GM21360 (cell line): ENCODE results near the gene SERPINH1.
A peak's percentile ranks its signal among the peaks of the same experiment; 100 is the strongest.

ENCODE experiments used
- ATAC-seq: cut with Tn5 transposase; IDR thresholded peaks from one replicate; pipeline ENCODE4 v1.9.1; 2021; ENCODE audit warnings: mild to moderate bottlenecking, moderate library complexity; ENCODE audit not compliant: unreplicated experiment

Gene SERPINH1

DNA sequence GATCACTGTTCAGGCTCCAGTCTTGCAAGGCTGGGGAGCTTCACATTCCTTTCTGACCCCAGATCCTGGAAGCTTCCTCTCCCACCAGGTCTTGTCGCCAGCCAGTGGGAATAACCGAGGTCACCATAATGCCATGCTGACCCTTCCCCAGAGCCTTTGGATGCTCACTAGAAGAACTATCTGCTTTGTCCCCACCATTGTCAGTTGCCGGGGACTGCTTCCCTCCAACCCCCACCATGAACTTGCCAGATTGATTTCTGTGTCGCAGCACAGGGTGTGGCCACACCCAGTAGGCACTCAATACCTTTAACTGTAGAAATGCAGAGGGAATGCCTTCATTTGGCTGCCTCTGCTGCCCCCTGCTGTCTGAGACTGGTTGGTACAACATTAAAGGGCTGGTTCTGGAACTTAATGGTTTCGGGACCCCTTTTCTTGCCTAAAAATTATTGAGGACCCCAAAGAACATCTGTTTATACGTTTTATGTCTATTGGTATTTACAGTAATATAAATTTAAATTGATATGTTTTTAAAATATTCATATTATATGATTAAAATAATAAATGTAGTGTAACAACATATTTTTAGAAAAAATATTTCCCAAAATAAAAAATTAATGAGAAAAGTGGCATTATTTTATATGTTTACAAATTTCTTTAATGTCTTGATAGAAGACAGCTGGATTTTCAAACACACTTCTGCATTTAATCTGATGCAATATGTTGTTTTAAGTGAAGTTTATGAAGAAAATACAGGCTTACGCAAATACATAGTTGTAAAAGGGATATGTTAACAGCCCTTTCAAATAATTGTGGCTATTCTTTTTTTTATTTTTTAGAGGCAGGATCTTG is 29.6 kb upstream of the SERPINH1 start:
- ATAC-seq, result peak; percentile 45

DNA sequence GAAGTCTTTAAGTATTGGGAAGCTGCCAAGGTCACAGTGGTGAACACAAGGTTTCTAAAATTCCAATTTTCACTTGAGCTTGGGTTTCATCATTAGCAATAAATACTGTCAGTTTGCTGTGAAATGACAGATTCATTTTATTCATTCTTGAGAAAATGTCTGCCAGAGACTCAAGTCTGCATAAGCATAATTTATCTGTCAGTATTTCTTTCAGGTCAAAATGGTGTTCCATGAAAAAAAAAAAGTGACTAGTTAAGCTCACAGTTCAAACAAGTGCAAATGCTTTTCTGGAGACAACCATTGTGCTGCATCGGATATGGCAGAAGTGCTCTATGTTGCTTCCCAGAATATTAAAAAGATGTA is 28.2 kb upstream of the SERPINH1 start:
- ATAC-seq, result no peak

- no peak for ATAC-seq
Observed at GRCh38 chr11:75534259-75535069, 27.6 kb upstream of the SERPINH1 start.

DNA sequence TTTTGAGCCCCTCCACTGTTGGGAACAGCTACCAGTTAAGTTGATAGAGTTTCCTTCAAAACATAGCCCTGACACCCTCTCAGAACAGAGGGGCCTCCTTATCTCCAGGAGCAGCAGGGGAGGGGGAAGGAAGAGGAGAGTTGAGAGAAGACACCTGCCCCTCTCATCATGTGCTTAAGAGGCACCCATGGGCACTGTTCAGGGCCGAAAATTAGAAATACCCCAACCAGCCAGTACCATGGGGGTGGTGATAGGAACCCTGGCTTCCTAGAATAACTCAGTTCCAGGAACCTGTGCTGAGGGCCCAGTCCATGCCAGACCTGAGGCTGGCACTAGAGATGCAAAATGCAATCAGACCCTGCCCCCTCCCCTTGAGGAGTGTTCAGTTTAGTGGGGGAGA is 27.0 kb upstream of the SERPINH1 start:
- no peak for ATAC-seq

DNA sequence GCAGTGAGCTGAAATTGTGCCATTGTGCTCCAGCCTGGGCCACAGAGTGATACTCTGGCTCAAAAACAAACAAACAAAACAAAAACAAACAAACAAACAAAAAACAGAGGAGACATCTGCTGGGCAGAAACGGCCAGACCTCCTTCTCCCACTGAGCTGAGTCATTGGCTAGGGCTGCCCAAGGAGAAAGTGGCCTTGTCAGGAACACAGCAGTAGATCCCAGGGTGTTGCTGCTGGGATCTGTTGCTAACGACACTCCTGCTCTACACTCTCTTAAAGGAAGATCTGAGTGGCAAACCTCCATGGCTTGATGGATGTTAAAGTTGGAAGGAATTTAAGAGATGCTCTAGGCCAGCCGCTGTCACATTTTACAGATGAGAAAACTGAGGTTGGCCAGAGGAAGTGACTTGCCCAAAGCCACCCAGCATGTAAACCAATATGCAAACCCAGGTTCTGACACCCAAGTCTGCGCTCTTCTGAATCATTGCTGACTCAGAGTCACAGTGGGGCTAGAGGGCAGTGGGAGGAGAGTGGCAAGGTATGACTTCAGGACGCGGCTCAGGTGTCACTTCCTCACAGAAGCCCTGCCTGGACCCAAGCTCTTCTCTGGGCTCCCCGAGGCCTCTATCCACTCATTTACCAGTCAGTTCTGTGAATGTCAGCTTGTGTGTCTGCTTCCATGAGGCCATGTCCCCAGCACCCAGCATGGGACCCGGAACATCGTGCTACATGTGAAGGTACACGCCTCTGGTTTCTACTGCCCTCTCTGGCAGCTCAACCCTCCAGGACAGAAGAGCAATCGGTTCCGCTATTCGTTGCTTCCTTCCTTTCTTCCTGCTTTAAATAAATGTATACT is 25.0 kb upstream of the SERPINH1 start:
- ATAC-seq, result peak; percentile 76

DNA sequence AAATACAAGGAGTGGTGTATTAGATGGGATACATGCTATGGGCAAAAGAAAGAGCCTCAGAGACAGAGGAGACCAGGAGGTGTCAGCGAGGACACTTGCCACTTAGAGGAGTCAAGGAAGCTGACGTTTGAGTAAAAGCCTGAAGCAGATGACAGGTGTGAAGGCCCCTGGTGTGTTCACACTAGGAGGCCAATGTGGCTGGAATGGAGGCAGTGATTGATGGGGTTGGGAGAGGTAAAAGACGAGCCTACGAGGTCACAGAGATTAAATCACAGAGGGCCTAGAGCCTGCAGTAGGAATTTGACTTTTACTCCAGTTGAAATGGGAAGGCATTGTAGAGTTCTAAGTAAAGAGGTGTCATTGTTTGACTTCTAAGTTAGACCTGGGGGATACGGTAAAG is 24.3 kb upstream of the SERPINH1 start:
- no peak for ATAC-seq

DNA sequence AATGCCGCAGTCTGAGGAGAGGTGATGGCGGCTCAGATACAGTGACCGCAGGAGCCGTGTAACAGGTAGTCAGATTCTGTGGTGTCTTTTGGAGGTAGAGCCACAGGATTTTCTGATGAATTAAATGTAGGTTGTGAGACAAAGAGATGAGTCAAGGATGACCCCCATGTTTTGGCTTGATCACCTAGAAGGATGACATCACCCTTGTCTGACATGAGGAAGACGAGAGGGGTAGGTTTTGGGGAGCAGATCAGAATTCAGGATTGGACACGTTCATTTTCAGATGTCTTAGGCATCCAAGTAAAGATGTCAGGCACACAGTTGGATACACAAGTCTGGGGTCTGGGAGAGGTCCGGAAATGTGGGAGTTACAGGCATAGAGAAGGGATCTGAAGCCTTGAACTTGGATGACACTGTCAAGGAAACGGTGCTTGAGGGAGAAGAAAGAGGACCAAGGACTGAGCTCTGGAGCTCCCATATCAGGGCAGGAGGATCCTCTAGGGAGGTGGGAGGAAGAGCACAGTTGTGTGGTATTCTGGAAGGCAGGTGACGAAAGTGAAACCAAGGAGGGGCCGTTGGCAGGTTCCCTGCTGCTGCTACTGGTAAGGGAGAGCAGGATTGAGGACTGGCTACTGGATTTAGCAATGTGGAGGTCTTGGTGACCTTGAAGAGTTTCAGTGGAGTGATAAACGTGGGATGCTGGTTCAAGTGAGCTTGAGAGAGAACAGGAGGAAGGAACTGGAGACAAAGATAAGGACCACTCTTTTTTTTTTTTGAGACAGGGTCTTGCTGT is 23.7 kb upstream of the SERPINH1 start:
- ATAC-seq, result no peak

- no peak for ATAC-seq
Observed at GRCh38 chr11:75539459-75540334, 22.4 kb upstream of the SERPINH1 start.

GRCh38 chr11:75541193-75542087 is 20.6 kb upstream of the SERPINH1 start:
- no peak for ATAC-seq

GRCh38 chr11:75542088-75542438 is 20.0 kb upstream of the SERPINH1 start:
- ATAC-seq, result no peak

DNA sequence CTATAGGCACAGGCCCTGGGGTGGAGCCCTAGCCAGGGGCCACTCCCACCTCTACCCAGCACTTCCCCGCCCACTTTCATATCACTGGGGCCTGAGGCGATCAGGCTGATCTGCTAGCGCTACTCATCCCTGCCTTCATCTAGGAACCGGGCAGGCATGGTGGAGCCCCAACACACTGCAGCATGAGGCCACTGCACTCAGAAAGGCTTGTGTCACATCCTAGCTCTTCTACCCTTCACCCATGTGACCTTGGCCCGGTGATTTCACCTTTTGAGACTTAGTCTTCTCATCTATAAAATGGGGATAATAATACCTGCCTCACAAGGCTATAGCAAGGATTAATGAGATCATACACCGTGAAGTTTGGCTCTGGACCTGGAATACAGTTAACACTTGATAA is 18.2 kb upstream of the SERPINH1 start:
- no peak for ATAC-seq

GRCh38 chr11:75547177-75547576 is 14.9 kb upstream of the SERPINH1 start:
- no peak for ATAC-seq

GRCh38 chr11:75547617-75548058 is 14.4 kb upstream of the SERPINH1 start:
- ATAC-seq, result no peak

DNA sequence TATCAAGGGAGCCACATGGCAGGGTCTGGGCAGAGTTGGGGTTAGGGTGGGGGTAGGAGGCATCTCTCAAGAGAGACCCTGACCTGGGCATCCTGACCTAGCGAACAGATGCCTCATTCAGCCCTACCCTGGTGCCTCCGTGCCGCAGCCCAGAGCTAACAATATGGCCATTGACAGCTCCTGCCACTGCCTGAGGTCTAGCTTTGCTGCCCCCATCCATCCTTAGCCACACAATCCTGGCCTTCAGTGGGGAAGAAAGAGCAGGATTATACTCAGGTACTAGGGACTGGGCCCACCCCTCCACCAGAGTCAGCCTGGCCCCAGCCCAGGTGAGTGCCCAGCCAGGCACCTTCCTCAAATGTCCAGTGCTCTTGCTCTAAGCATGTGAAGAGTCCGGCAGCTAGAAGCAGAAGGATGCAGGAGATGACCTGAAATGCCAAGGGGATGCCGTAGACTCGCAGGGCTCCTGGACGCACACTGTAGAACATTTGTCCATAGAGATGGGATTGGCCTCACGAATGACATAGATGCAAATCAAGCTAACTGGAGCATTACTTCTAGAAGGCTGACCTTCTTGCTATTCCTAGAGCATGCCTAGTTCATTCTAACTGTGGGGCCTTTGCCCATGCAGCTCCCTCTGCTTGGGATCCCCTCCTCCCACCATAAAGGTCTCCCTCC is 13.3 kb upstream of the SERPINH1 start:
- ATAC-seq, result no peak

DNA sequence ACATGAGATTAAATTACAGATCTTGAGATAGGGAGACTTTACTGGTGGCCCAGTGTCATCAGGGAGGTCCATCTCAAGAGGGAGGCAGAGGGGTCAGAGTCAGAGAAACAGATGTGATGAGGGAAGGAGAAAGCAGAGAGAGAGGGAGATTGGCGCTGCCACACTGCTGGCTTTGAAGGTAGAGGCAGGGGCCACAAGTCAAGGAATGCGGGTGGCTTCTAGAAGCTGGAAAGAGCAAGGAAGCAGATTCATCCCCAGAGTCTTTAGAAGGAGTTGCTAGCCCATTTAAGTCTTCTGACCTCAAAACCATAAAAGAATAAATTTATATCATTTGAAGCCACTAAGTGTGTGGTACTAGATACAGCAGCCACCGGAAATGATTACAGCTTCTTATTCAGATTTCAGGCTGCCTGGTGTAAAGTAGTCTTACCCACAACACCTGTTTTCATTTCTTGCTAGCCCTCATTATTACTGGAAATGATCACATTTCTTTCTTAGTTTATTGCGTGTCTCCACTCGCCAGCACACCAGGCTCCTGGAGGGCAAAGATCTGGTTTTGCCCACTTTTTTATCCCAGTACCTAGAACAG is 12.6 kb upstream of the SERPINH1 start:
- no peak for ATAC-seq

- no peak for ATAC-seq
Observed at GRCh38 chr11:75553182-75553581, 8.9 kb upstream of the SERPINH1 start.

DNA sequence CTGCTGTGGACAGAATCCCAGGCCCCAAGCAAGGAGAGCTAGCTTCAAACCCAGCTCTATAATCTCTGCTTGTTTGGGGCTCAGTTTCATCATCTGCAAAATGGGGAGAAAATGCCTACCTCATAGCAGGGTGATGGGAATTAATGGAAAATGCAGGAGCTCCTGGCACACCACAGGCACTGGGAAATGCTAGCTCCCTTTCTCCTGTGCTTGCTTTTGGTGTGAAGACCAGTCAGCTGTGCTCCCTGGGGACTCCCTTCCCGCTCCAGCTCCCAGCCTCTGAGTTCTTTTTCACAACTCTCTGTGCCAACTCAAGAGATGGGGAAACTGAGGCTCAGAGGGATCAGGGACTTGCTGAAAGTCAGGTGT is 8.2 kb upstream of the SERPINH1 start:
- ATAC-seq, result no peak
